HCT116 (cell line): Measurements from ENCODE around the gene STUM. TPM values are rescaled to one million over a fixed set of nuclear protein-coding genes. Genes with fewer than 3 reads are reported as not detected.

ENCODE experiments used
- ATAC-seq: fragments of 200-7000 bp; cut with Tn5 transposase; 2 replicates; pipeline ENCODE4 v1.9.1; 2020; ENCODE audit warnings: mild to moderate bottlenecking, moderate library complexity
- BruUV-seq: library from RNA; stranded (reverse); fragments of 400-500 nt; replicated peaks from 2 replicates; lab custom pipeline; 2021; lab: Mats Ljungman, UMichigan
- CTCF ChIA-PET: fragments of 300-600 bp; sonication (Branson Sonifier 250); formaldehyde crosslinking; loops from one replicate; lab custom pipeline; 2021; ENCODE audit warnings: antibody characterized with exemption; lab: Charles Lee
- POLR2A ChIA-PET: fragments of 300-600, 350-600 bp; sonication (Branson Sonifier 250); formaldehyde crosslinking; loops from one replicate; lab custom pipeline; 2021; ENCODE audit warnings: antibody characterized with exemption; lab: Charles Lee
- RAD21 ChIA-PET, 2 experiments: fragments of 300-600 bp; sonication (Branson Sonifier 250); formaldehyde crosslinking; loops; one replicate each; lab custom pipeline; 2023; ENCODE audit warnings: low total read pairs in 2 of 2; ENCODE audit not compliant: uncharacterized antibody in 2 of 2, unreplicated experiment in 2 of 2, low non-redundant PET in 1 of 2; lab: Charles Lee
- DNase-seq: peaks from one replicate; pipeline ENCODE4 v3.0.0-alpha.2; 2010; ENCODE audit warnings: low read depth, low spot score
- H2AFZ ChIP-seq: fragments of 200-600 bp; shearing (Covaris generic), sonication (generic); 2 replicates; pipeline ENCODE4 v1.6.1; 2017; ENCODE audit warnings: low read depth, mixed run types, mixed read lengths, antibody characterized with exemption, low read length; ENCODE audit not compliant: poor library complexity, severe bottlenecking
- H3K27ac ChIP-seq: 2 replicates; pipeline ENCODE4 v1.5.1; 2012; ENCODE audit warnings: low read depth, low read length
- H3K27me3 ChIP-seq: fragments of 200-600 bp; sonication (generic); 2 replicates; pipeline ENCODE4 v1.6.1; 2016; ENCODE audit warnings: mixed run types, low read length, mixed read lengths; ENCODE audit not compliant: insufficient read depth
- H3K36me3 ChIP-seq, 2 experiments: fragments of 200-500 bp in 1 of 2; fragments of 200-600 bp in 1 of 2; sonication (Bioruptor generic) in 1 of 2; sonication (generic) in 1 of 2; 2 replicates each; pipeline versions ENCODE4 v1.5.1 to v1.6.1; 2014 to 2016; ENCODE audit warnings: low read length in 2 of 2, inconsistent platforms in 1 of 2, mixed read lengths in 1 of 2, mixed run types in 1 of 2; ENCODE audit not compliant: insufficient read depth in 2 of 2, control insufficient read depth in 1 of 2
- H3K4me1 ChIP-seq, 2 experiments: fragments of 200-600 bp in 1 of 2; sonication (generic) in 1 of 2; 2 replicates each; pipeline versions ENCODE4 v1.5.1 to v1.6.1; 2012 to 2017; ENCODE audit warnings: low read length in 2 of 2, inconsistent platforms in 1 of 2, mild to moderate bottlenecking in 1 of 2, mixed read lengths in 1 of 2, mixed run types in 1 of 2, moderate library complexity in 1 of 2; ENCODE audit not compliant: insufficient read depth in 2 of 2, control insufficient read depth in 1 of 2
- H3K4me2 ChIP-seq: fragments of 200-600 bp; sonication (generic); 2 replicates; pipeline ENCODE4 v1.6.1; 2017; ENCODE audit warnings: mixed run types, low read length, mixed read lengths
- H3K4me3 ChIP-seq, 2 experiments: fragments of 200-600 bp in 1 of 2; sonication (generic) in 1 of 2; replicated peaks in 1 of 2; 2 replicates each; pipeline ENCODE4 v1.5.1; 2011 to 2016; ENCODE audit warnings: low read length in 2 of 2, control low read depth in 1 of 2, low read depth in 1 of 2, mild to moderate bottlenecking in 1 of 2, mixed read lengths in 1 of 2, mixed run types in 1 of 2
- H3K79me2 ChIP-seq: fragments of 200-600 bp; sonication (generic); 2 replicates; pipeline ENCODE4 v1.6.1; 2017; ENCODE audit warnings: mild to moderate bottlenecking, mixed run types, low read length, moderate library complexity, mixed read lengths; ENCODE audit not compliant: insufficient read depth
- H3K9ac ChIP-seq: fragments of 200-600 bp; sonication (generic); 2 replicates; pipeline ENCODE4 v1.6.1; 2016; ENCODE audit warnings: low read length, mixed read lengths
- H3K9me2 ChIP-seq: fragments of 200-600 bp; sonication (generic), shearing (Covaris generic); 2 replicates; pipeline ENCODE4 v1.6.1; 2017; ENCODE audit warnings: mixed run types, mild to moderate bottlenecking, moderate library complexity; ENCODE audit not compliant: insufficient read depth
- H3K9me3 ChIP-seq, 2 experiments: fragments of 200-500 bp in 1 of 2; fragments of 200-600 bp in 1 of 2; sonication (Bioruptor generic) in 1 of 2; sonication (generic) in 1 of 2; 2 replicates each; pipeline ENCODE4 v1.6.1; 2014 to 2017; ENCODE audit warnings: low read length in 2 of 2, mixed read lengths in 2 of 2, inconsistent platforms in 1 of 2, low read depth in 1 of 2, mild to moderate bottlenecking in 1 of 2, mixed run types in 1 of 2, moderate library complexity in 1 of 2; ENCODE audit not compliant: control insufficient read depth in 1 of 2, insufficient read depth in 1 of 2
- H4K20me1 ChIP-seq: fragments of 200-600 bp; sonication (generic), shearing (Covaris generic); 2 replicates; pipeline ENCODE4 v1.6.1; 2017; ENCODE audit warnings: mixed run types, mild to moderate bottlenecking, moderate library complexity; ENCODE audit not compliant: insufficient read depth
- CBX3 ChIP-seq: IDR thresholded peaks from 2 replicates; pipeline ENCODE4 v1.6.1; 2012; ENCODE audit warnings: low read depth
- CTCF ChIP-seq, 3 experiments: fragments of 200-600 bp in 1 of 3; sonication (generic) in 1 of 3; IDR thresholded peaks in 2 of 3; conservative IDR thresholded peaks in 1 of 3; 2 replicates each; pipeline ENCODE4 v1.5.1; 2012 to 2017; ENCODE audit warnings: low read depth in 2 of 3, low read length in 2 of 3, antibody characterized with exemption in 1 of 3, borderline replicate concordance in 1 of 3, control low read depth in 1 of 3, mild to moderate bottlenecking in 1 of 3, mixed read lengths in 1 of 3, mixed run types in 1 of 3, moderate library complexity in 1 of 3; ENCODE audit not compliant: insufficient read depth in 1 of 3
- ELF1 ChIP-seq: IDR thresholded peaks from 2 replicates; pipeline ENCODE4 v1.6.1; 2012; ENCODE audit warnings: low read depth, borderline replicate concordance
- EZH2 ChIP-seq: fragments of 200-600 bp; sonication (generic); IDR thresholded peaks from 2 replicates; pipeline ENCODE4 v1.6.1; 2017; ENCODE audit warnings: antibody characterized with exemption, mixed run types
- FOSL1 ChIP-seq: IDR thresholded peaks from 2 replicates; pipeline ENCODE4 v1.6.1; 2012; ENCODE audit warnings: low read depth
- POLR2AphosphoS5 ChIP-seq: IDR thresholded peaks from 2 replicates; pipeline ENCODE4 v1.6.1; 2011; ENCODE audit warnings: mild to moderate bottlenecking, low read depth, low read length, moderate library complexity
- RAD21 ChIP-seq: IDR thresholded peaks from 2 replicates; pipeline ENCODE4 v1.6.1; 2012; ENCODE audit warnings: low read depth, mild to moderate bottlenecking
- SRF ChIP-seq: IDR thresholded peaks from 2 replicates; pipeline ENCODE4 v1.6.1; 2012; ENCODE audit warnings: low read depth
- intact Hi-C: fragments of 100-400 bp; cut with micrococcal nuclease; formaldehyde crosslinking; loops from 2 replicates; pipeline ENCODE4 v1.10.0; 2022
- total RNA-seq: library from RNA; stranded (reverse); gene quantifications from one replicate; pipeline ENCODE4 v1.2.1, GENCODE V29; 2021; ENCODE audit not compliant: unreplicated experiment
- TF ChIP-seq, protein P1 (sequence below): IDR thresholded peaks from 2 replicates; pipeline ENCODE4 v1.6.1; 2012
- TF ChIP-seq, protein P2 (sequence below): IDR thresholded peaks from 2 replicates; pipeline ENCODE4 v1.6.1; 2012

The STUM gene
- total RNA-seq, 1 experiment from 2014 or later = not detected

- TF ChIP-seq, protein P1, sequence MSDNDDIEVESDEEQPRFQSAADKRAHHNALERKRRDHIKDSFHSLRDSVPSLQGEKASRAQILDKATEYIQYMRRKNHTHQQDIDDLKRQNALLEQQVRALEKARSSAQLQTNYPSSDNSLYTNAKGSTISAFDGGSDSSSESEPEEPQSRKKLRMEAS = no peak
- no peak for TF ChIP-seq SRF
- TF ChIP-seq CBX3 = no peak
- TF ChIP-seq RAD21 = peak; percentile 35; the same call in 1 of the 2 replicates
- no peak for TF ChIP-seq FOSL1
- TF ChIP-seq EZH2 = no peak
- no peak for TF ChIP-seq ELF1
- no peak for TF ChIP-seq POLR2AphosphoS5
- TF ChIP-seq, protein P2, sequence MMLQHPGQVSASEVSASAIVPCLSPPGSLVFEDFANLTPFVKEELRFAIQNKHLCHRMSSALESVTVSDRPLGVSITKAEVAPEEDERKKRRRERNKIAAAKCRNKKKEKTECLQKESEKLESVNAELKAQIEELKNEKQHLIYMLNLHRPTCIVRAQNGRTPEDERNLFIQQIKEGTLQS = no peak
- peak in 2 of 3 experiments; percentile 20 to 33; a peak in 1 of 6 replicates for TF ChIP-seq CTCF (IDR thresholded peaks at IDR 0.05 in 2 of 3, conservative IDR thresholded peaks at IDR 0.05 in 1 of 3; ENCODE audit: borderline replicate concordance in 1 of 3, insufficient read depth in 1 of 3, low read depth in 2 of 3, low read length in 2 of 3)
- TF ChIP-seq, all 23 proteins: peak for 2
- DNase-seq (peak; percentile 12), ATAC-seq (peak; percentile 44)
- peaks cover 3% of the 10 kb centered on the region; the same call in 1 of the 2 replicates for H3K27me3 ChIP-seq
- no peaks in the 10 kb centered on the region for H3K79me2 ChIP-seq
- no peak overlapping the region for H3K9ac ChIP-seq
- H3K9me3 ChIP-seq = no peaks in the 10 kb centered on the region
- no peaks in the 10 kb centered on the region for H3K36me3 ChIP-seq
- CTCF ChIA-PET = interaction anchor here (1.8 kb wide), 1 partner anchor 19 kb away, joined by 5 read pairs; no protein-coding TSS in a partner anchor
- RAD21 ChIA-PET = interaction anchor here in 1 of 2 experiments (1.1 kb wide), 1 partner anchor 125 kb away, joined by 3 read pairs; no protein-coding TSS in a partner anchor
- H3K4me1 ChIP-seq = peaks cover 0 to 21% of the 10 kb centered on the region in 2 experiments; a peak in 2 of 4 replicates
- no peak overlapping the region for H3K27ac ChIP-seq
- H3K4me3 ChIP-seq = no peak overlapping the region
- no peak overlapping the region for H2AFZ ChIP-seq
- POLR2A ChIA-PET = no interaction called here
- no peaks in the 10 kb centered on the region for H3K9me2 ChIP-seq
- H3K4me2 ChIP-seq = peak overlapping the region; percentile 21; the same call in 1 of the 2 replicates
- no peaks in the 10 kb centered on the region for H4K20me1 ChIP-seq
- intact Hi-C loops = no loop called here
- no TSS peak for BruUV-seq
Measured at GRCh38 chr1:226549937-226550671, 1.5 kb downstream of the STUM start.
